Osteoblast (primary cell): ENCODE results near the gene BRF1. TPM values are rescaled to one million over a fixed set of nuclear protein-coding genes. Genes with fewer than 3 reads are reported as not detected.
A peak's percentile ranks its signal among the peaks of the same experiment; 100 is the strongest.

ENCODE experiments used
- DNase-seq: peaks from one replicate; pipeline ENCODE4 v3.0.0; 2011; ENCODE audit warnings: low spot score, mixed read lengths; ENCODE audit not compliant: insufficient read length; ENCODE audit errors: missing footprints
- H2AFZ ChIP-seq: 2 replicates; pipeline ENCODE4 v1.6.0; 2011; ENCODE audit warnings: mild to moderate bottlenecking, low read length
- H3K27ac ChIP-seq: 2 replicates; pipeline ENCODE4 v1.5.1; 2011; ENCODE audit warnings: mild to moderate bottlenecking, low read depth, low read length, moderate library complexity
- H3K27me3 ChIP-seq: 2 replicates; pipeline ENCODE4 v1.6.0; 2012; ENCODE audit warnings: mild to moderate bottlenecking, control low read depth, inconsistent platforms, low read length, moderate library complexity; ENCODE audit not compliant: insufficient read depth
- H3K36me3 ChIP-seq: 2 replicates; pipeline ENCODE4 v1.5.1; 2011; ENCODE audit warnings: mild to moderate bottlenecking, low read length, control low read depth, moderate library complexity; ENCODE audit not compliant: insufficient read depth
- H3K4me1 ChIP-seq: 2 replicates; pipeline ENCODE4 v1.5.1; 2011; ENCODE audit warnings: mild to moderate bottlenecking, low read length, control low read depth, moderate library complexity; ENCODE audit not compliant: insufficient read depth
- H3K4me2 ChIP-seq: 2 replicates; pipeline ENCODE4 v1.6.0; 2011; ENCODE audit warnings: mild to moderate bottlenecking, low read length; ENCODE audit not compliant: insufficient read depth
- H3K4me3 ChIP-seq: fragments of 200-600 bp; sonication (generic); 3 replicates; pipeline ENCODE4 v1.5.1; 2012; ENCODE audit warnings: mild to moderate bottlenecking, low read length, inconsistent platforms; ENCODE audit not compliant: insufficient read depth
- H3K79me2 ChIP-seq: 2 replicates; pipeline ENCODE4 v1.6.0; 2012; ENCODE audit warnings: mild to moderate bottlenecking, low read length, control low read depth, inconsistent platforms; ENCODE audit not compliant: insufficient read depth
- H3K9me3 ChIP-seq: 2 replicates; pipeline ENCODE4 v1.5.1; 2011; ENCODE audit warnings: low read depth, low read length, control low read depth
- H4K20me1 ChIP-seq: 2 replicates; pipeline ENCODE4 v1.6.0; 2012; ENCODE audit warnings: mild to moderate bottlenecking, low read length, control low read depth; ENCODE audit not compliant: insufficient read depth
- total RNA-seq: library from RNA; depleted of rRNA; stranded (reverse); fragments of >200 nt; gene quantifications from 2 replicates; pipeline ENCODE4 v1.2.3, GENCODE V29; 2012
- TF ChIP-seq, protein P1 (sequence below): IDR thresholded peaks from 2 replicates; pipeline ENCODE4 v1.5.1; 2011; ENCODE audit warnings: mild to moderate bottlenecking, low read depth, low read length, moderate library complexity; ENCODE audit errors: extremely low read depth

Gene BRF1
- total RNA-seq, 1 donor: 34.4 TPM

DNA sequence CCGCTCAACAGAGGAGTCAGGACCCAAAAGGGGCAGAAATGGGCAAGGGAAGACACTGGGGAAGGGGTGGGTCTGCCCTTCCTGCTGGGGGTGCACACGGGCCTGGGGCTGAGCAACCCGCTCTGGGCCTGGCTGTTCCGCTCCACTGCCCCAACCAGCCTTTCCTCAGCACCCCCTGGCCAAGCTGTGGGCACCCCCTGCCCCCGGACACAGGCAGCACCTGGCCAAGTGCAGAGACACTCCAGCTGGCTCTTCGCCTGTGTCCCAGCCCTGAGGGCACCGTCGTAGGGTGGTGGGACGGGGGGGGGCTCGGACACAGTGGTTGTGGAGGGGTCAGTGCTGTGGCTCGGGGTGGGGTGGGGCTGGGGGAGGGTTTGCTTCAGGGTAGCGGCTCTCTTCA lies 24.1 kb upstream of the BRF1 start:
- no peak overlapping the region for H2AFZ ChIP-seq
- H3K27me3 ChIP-seq: no peaks in the 10 kb centered on the region
- peaks cover 10% of the 10 kb centered on the region for H3K4me1 ChIP-seq
- no peaks in the 10 kb centered on the region for H3K9me3 ChIP-seq
- TF ChIP-seq, protein P1, sequence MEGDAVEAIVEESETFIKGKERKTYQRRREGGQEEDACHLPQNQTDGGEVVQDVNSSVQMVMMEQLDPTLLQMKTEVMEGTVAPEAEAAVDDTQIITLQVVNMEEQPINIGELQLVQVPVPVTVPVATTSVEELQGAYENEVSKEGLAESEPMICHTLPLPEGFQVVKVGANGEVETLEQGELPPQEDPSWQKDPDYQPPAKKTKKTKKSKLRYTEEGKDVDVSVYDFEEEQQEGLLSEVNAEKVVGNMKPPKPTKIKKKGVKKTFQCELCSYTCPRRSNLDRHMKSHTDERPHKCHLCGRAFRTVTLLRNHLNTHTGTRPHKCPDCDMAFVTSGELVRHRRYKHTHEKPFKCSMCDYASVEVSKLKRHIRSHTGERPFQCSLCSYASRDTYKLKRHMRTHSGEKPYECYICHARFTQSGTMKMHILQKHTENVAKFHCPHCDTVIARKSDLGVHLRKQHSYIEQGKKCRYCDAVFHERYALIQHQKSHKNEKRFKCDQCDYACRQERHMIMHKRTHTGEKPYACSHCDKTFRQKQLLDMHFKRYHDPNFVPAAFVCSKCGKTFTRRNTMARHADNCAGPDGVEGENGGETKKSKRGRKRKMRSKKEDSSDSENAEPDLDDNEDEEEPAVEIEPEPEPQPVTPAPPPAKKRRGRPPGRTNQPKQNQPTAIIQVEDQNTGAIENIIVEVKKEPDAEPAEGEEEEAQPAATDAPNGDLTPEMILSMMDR: no peak
- no peak overlapping the region for H3K27ac ChIP-seq
- H3K79me2 ChIP-seq: peaks cover 92% of the 10 kb centered on the region
- peak; percentile 32 for DNase-seq
- H4K20me1 ChIP-seq: peaks cover 26% of the 10 kb centered on the region
- H3K4me3 ChIP-seq: no peak overlapping the region
- no peak overlapping the region for H3K4me2 ChIP-seq
- no peaks in the 10 kb centered on the region for H3K36me3 ChIP-seq

DNA sequence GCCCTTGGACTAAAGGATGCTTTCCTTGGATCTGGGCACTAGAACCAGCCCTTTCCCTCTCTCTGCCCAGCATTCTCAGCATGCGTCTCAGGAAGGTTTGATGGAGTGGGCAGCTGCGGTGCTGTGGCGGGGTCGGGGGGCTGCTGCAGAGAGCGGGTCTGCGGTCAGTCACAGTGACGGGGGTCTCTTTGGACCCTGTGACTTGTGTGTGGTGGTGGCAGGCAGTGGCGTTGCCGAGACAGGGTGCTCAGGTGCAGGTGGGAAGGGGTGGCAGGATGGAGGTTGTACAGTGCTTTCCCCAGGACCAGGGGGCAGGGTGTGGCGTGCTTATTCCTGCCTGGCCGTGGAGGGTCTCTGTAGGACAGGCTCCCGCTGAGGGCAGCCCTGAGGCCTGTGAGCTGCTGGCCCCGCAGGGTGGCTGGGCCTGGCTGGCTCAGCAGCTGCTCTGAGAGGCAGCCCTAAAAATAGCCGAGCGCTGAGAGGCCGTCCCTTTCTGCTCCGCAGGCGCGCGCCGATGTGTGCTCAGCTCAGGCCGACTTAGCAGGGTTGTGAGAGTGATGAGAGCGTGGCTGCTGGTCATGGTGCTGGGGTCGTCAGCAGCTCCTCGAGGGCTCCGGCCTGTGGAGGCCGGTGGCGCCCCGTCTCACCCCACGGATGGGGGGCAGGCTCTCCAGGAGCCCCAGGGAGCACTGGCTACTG lies 23.4 kb upstream of the BRF1 start:
- no peak overlapping the region for H2AFZ ChIP-seq
- no peaks in the 10 kb centered on the region for H3K36me3 ChIP-seq
- H3K9me3 ChIP-seq: no peaks in the 10 kb centered on the region
- DNase-seq: peak; percentile 66
- H3K4me2 ChIP-seq: no peak overlapping the region
- H4K20me1 ChIP-seq: peaks cover 30% of the 10 kb centered on the region
- no peak overlapping the region for H3K4me3 ChIP-seq
- H3K27ac ChIP-seq: no peak overlapping the region
- H3K79me2 ChIP-seq: peaks cover 91% of the 10 kb centered on the region
- H3K4me1 ChIP-seq: peaks cover 10% of the 10 kb centered on the region
- no peaks in the 10 kb centered on the region for H3K27me3 ChIP-seq
- TF ChIP-seq, protein P1: no peak

DNA sequence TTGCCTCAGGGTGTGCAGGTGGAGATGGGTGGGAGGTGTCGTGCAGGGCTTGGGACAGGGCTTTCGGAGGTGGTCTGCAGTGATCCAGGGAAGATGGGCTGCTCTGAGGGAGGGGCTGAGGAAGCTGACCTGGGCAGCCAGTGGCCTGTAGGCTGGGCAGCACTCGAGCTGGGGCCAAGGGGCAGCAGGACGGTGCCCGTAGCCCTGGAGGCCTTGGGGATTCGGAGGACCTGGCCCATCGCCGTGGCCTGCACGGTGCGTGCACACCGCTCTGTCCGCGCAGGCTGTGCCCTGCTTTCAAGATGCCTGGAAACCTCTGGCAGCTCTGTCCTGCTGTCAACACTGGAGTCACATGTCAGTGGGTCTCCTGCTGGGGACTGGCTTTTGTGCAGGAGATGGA lies 22.9 kb upstream of the BRF1 start:
- Histone ChIP-seq H3K9me3 (no peaks in the 10 kb centered on the region), H3K36me3 (no peaks in the 10 kb centered on the region), H3K27ac (no peak overlapping the region), H4K20me1 (peaks cover 31% of the 10 kb centered on the region), H3K79me2 (peaks cover 88% of the 10 kb centered on the region), H3K4me2 (no peak overlapping the region), H2AFZ (no peak overlapping the region), H3K4me1 (peaks cover 10% of the 10 kb centered on the region), H3K27me3 (no peaks in the 10 kb centered on the region), H3K4me3 (no peak overlapping the region)
- TF ChIP-seq, protein P1: no peak
- DNase-seq: no peak

DNA sequence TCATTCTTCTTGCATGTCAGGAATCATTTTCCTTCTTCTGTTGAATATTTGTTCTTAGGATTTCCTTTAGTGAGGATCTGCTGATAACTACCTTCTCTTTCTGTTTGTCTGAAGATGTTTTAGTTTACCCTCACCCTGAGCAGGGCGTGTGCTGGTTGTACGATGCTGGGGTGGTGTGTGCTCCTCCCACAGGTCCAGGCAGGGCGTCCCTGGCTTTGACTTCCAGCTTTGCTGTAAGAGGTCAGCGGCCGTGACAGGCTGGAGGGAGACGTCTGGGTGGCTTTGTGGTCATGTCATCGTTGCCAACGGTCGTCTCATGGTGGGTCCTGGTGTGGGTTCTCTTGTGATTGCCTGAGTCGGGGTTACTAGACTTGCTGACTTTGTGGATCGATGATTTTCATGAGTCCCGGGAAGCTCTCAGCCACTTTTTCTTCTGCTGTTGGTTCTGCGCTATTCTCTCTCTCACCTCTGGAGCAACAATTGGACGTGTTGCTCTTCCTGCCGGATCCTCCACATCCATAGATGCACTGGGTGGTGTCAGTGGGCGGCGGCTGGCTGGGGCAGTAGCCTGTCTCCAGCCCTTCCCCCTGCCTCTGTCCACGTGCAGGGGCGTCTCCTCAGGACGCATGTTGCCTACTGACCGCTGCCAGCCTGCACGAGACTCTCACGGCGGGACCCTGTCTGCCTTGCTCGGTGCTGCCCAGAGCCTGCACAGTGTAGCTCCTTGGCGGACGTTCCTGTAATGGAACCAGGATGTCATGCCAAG lies 22.2 kb upstream of the BRF1 start:
- Histone ChIP-seq H3K27ac (peak overlapping the region; percentile 4), H3K4me2 (peak overlapping the region; percentile 72), H3K79me2 (peaks cover 85% of the 10 kb centered on the region), H3K36me3 (no peaks in the 10 kb centered on the region), H3K4me3 (peak overlapping the region; percentile 47), H4K20me1 (peaks cover 34% of the 10 kb centered on the region), H2AFZ (peak overlapping the region; percentile 75), H3K4me1 (peaks cover 10% of the 10 kb centered on the region), H3K9me3 (no peaks in the 10 kb centered on the region), H3K27me3 (no peaks in the 10 kb centered on the region)
- TF ChIP-seq, protein P1: no peak
- peak; percentile 87 for DNase-seq
